GM19372 (cell line): Measurements from ENCODE around the gene GDAP1L1.
"Not testable (repeated sequence)": the region's sequence is repeated elsewhere in the genome, so short reads cannot be mapped to it uniquely, and the experiment has no call there.

Experiments
- ATAC-seq: cut with Tn5 transposase; IDR thresholded peaks from one replicate; pipeline ENCODE4 v1.9.1; 2021; ENCODE audit warnings: mild to moderate bottlenecking, low read depth, moderate library complexity; ENCODE audit not compliant: unreplicated experiment

The GDAP1L1 gene

GRCh38 chr20:44219170-44219730, 27.9 kb upstream of the GDAP1L1 start:
- ATAC-seq, result no peak

GRCh38 chr20:44219791-44220190, 27.3 kb upstream of the GDAP1L1 start:
- no peak for ATAC-seq

GRCh38 chr20:44221368-44221954, 25.6 kb upstream of the GDAP1L1 start:
- no peak for ATAC-seq

DNA sequence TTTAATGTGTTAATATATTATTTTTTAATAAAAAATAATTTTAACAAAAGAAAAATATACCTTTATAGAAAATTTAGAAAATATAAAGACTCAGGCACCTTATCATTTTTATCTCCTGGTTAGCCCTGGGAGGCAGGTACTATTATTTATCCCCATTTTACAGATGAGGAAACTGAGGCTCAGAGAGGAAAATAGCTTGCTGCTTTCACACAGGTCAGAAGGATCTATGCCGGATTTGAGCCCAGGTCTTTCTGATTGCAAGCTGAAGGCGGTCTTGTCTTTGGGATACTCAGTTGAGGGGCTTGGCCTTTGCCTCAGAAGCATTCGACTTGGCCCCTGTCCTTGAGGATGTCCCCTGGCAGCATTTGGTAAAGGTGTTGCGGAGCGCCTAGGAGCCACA, 25.1 kb upstream of the GDAP1L1 start:
- ATAC-seq, result no peak

GRCh38 chr20:44222633-44223368, 24.3 kb upstream of the GDAP1L1 start:
- no peak for ATAC-seq

GRCh38 chr20:44223721-44224120, 23.4 kb upstream of the GDAP1L1 start:
- no peak for ATAC-seq

DNA sequence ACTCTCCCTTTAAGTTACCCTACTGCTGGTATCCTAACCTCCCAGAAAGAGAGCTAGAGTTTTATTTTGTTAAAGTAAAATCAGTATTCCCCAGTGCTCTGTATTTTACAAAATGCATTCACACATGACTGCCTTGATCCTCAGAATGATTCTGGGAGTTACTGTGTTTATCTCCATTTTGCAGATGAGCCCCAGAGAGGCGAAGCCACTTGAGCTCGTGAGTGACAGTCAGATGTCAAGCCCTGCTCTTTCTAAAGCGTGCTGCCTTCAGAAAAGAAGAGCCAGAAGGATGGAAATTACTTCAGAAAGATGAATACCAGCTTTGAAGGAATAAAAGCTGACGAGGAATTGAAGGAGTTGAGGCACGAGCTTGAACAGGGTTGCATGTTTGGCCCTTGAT, 22.5 kb upstream of the GDAP1L1 start:
- no peak for ATAC-seq

- ATAC-seq, result no peak
Observed at GRCh38 chr20:44228465-44229258, 18.4 kb upstream of the GDAP1L1 start.

- ATAC-seq, result no peak
Observed at GRCh38 chr20:44231193-44231592, 15.9 kb upstream of the GDAP1L1 start.

GRCh38 chr20:44231713-44232468, 15.2 kb upstream of the GDAP1L1 start:
- no peak for ATAC-seq

DNA sequence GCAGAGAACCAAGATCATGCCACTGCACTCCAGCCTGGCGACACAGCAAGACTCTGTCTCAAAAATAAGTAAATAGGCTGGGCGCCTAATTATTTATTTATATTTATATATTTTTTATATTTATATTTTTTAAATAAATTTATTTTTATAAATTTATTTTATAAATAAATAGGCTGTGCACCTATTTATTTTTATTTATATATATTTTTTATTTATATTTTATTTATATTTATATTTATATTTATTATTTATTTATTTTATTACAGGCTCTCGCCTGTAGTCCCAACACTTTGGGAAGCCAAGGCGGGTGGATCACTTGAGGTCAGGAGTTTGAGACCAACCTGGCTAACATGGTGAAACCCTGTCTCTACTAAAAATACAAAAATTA, 14.6 kb upstream of the GDAP1L1 start:
- ATAC-seq, result not testable (repeated sequence)

DNA sequence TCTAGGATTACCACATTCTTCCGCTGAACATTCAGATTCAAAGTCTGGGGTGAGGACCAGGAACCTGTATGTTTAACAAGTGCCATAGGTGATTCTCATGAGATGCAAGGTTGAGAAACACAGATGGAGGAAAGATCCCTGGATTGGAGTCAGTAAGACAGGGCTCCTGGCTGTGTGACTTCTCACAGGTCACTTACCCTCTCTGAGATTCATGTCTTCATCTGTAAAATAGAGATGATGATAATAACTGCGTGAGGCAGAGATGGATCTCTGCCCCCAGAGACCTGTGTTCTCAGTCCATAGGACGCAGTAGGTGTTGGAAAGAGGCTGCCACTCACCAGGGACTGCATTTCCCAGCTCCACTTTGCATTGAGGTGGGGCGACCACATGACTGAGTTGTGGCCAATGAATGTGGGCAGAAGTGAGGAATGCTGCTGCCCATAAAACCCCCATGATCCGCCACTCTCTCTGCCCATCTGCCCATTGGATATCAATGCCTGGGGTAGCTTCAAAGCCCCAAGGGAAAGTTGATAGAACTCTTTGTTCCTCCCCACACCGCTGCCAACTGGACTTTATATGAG, 13.6 kb upstream of the GDAP1L1 start:
- no peak for ATAC-seq

GRCh38 chr20:44234566-44235317, 12.4 kb upstream of the GDAP1L1 start:
- ATAC-seq, result no peak

- no peak for ATAC-seq
Observed at GRCh38 chr20:44235702-44236101, 11.4 kb upstream of the GDAP1L1 start.

- ATAC-seq, result not testable (repeated sequence)
Observed at GRCh38 chr20:44236840-44237239, 10.3 kb upstream of the GDAP1L1 start.

- ATAC-seq, result no peak
Observed at GRCh38 chr20:44241796-44242195, 5.3 kb upstream of the GDAP1L1 start.

- ATAC-seq, result no peak
Observed at GRCh38 chr20:44245977-44246376, 1.1 kb upstream of the GDAP1L1 start.

DNA sequence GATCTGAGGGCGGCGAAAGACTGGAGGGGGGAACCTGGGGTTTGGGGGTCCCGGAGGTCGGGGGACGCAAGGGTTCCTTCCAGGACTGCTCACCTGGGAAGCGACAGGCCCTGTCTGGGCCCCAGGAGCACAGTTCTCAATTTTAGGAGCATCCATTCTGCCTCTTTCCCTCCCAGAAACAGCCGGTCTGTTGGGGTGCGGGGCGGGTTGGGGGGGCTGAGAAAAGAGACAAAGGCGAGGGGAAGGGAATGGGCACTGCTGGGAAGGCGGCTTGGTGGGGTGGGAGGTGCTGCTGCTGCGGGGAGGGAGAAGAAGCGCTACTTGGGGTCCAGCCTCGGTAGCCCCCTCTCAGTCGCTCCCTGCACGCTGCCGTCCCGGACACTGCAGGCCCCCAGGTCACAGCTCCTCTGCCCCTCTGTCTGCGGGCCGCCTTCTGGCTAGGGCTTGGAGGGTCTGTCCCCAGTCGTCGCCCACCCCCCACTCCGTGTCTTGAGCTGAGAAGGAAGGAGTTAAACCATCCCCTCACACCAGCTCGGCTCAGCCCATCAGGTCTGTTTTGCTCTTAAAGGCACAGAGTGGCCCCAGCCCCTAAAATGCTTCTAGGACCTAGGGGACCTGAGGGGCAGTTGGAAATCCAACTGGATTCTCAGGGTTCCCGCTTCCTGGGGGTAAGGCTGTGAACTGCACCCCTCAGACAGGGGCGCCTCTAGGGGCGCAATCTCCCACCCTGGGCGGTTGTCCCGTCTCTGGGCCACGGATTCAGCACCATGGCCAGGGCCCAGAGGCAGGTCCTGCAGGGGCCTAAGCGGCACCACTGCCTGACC, 690 bp downstream of the GDAP1L1 start:
- no peak for ATAC-seq

DNA sequence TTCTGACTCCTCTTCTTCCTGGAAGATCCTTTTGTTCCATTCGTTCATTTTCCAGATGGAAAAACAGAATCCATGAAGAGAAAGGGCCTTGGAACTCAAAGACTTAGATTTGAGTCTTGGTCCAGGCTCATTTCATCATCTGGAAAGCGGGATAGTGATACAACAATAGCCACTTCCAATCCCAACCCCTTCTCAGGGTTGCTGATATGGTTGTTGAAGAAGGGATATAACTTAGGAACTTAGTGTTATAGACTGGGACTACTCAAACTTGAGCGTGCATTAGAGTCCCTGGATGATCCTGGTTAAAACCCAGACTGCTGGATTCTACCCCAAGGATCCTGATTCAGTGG, 1.3 kb downstream of the GDAP1L1 start:
- ATAC-seq, result no peak
